ENCODE measurements around the gene GRK5.
"Not testable (repeated sequence)": the region's sequence is repeated elsewhere in the genome, so short reads cannot be mapped to it uniquely, and the experiment has no call there.

Gene GRK5

DNA sequence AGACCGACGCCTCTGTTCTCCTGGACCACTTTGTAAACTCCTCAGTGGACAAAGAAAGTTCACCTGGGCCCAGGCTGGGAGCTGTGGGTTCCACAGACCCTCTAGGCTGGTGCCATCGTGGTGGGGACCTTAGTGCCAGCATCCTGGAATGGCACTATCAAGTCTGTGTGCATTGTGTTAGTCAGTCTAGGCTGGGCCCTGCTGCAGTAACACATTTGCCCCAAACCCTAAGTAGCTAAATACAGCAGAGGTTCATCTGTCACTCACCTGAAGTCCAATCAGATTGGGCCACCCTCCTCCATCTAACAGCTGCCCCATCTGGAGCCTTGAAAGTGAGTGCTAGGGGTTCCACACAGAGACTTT lies 224.4 kb downstream of the GRK5 start:
- Histone ChIP-seq H3K4me3 (ENCODE audit: low read length) (no peak overlapping the region), H3K36me3 (replicated peaks; ENCODE audit: insufficient read depth, low read length) (peaks cover 4% of the 10 kb centered on the region; the same call in 1 of the 2 replicates), H2AFZ (ENCODE audit: low read length) (no peak overlapping the region), H3K27ac (ENCODE audit: low read length) (no peak overlapping the region), H3K9ac (ENCODE audit: low read length) (no peak overlapping the region), H3K27me3 (replicated peaks; ENCODE audit: insufficient read depth, low read length) (no peaks in the 10 kb centered on the region), H3K4me2 (ENCODE audit: low read depth, low read length) (no peak overlapping the region), H4K20me1 (ENCODE audit: insufficient read depth, low read length) (no peaks in the 10 kb centered on the region), H3F3A (ENCODE audit: insufficient read depth, low read length) (no peaks in the 10 kb centered on the region), H3K4me1 (ENCODE audit: low read length) (no peaks in the 10 kb centered on the region), H3K9me2 (replicated peaks; ENCODE audit: insufficient read depth, low read length) (no peaks in the 10 kb centered on the region), H3K9me3 (replicated peaks; ENCODE audit: insufficient read depth, low read length) (no peaks in the 10 kb centered on the region), H3K79me2 (ENCODE audit: low read length) (no peaks in the 10 kb centered on the region)
- TF ChIP-seq EZH2 (optimal IDR thresholded peaks at IDR 0.05; ENCODE audit: low read depth, low read length), result no peak
- TF ChIP-seq, protein P1, sequence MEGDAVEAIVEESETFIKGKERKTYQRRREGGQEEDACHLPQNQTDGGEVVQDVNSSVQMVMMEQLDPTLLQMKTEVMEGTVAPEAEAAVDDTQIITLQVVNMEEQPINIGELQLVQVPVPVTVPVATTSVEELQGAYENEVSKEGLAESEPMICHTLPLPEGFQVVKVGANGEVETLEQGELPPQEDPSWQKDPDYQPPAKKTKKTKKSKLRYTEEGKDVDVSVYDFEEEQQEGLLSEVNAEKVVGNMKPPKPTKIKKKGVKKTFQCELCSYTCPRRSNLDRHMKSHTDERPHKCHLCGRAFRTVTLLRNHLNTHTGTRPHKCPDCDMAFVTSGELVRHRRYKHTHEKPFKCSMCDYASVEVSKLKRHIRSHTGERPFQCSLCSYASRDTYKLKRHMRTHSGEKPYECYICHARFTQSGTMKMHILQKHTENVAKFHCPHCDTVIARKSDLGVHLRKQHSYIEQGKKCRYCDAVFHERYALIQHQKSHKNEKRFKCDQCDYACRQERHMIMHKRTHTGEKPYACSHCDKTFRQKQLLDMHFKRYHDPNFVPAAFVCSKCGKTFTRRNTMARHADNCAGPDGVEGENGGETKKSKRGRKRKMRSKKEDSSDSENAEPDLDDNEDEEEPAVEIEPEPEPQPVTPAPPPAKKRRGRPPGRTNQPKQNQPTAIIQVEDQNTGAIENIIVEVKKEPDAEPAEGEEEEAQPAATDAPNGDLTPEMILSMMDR (IDR thresholded peaks at IDR 0.05; ENCODE audit: low read length), result no peak
- DNase-seq, result no peak

DNA sequence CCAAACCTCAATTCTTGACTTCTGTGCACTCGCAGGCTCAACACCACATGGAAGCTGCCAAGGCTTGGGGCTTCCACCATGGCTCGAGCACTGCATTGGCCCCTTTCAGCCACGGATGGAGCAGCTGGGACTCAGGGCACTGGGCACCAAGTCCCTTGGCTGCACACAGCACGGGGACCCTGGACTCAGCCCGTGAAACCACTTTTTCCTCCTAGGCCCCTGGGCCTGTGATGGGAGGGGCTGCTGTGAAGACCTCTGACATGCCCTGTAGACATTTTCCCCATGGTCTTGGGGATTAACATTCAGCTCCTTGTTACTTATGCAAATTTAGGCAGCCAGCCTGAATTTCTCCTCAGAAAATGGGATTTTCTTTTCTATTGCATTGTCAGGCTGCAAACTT lies 227.6 kb downstream of the GRK5 start:
- H3K9me3 ChIP-seq (replicated peaks; ENCODE audit: insufficient read depth, low read length); H3K9me2 ChIP-seq (replicated peaks; ENCODE audit: insufficient read depth, low read length); H3K9ac ChIP-seq (ENCODE audit: low read length); H3K27me3 ChIP-seq (replicated peaks; ENCODE audit: insufficient read depth, low read length); H3K36me3 ChIP-seq (replicated peaks; ENCODE audit: insufficient read depth, low read length); H4K20me1 ChIP-seq (ENCODE audit: insufficient read depth, low read length); H3K79me2 ChIP-seq (ENCODE audit: low read length); H3F3A ChIP-seq (ENCODE audit: insufficient read depth, low read length); H3K27ac ChIP-seq (ENCODE audit: low read length); H3K4me1 ChIP-seq (ENCODE audit: low read length); H3K4me2 ChIP-seq (ENCODE audit: low read depth, low read length); H3K4me3 ChIP-seq (ENCODE audit: low read length); DNase-seq; H2AFZ ChIP-seq (ENCODE audit: low read length): not testable (repeated sequence)

DNA sequence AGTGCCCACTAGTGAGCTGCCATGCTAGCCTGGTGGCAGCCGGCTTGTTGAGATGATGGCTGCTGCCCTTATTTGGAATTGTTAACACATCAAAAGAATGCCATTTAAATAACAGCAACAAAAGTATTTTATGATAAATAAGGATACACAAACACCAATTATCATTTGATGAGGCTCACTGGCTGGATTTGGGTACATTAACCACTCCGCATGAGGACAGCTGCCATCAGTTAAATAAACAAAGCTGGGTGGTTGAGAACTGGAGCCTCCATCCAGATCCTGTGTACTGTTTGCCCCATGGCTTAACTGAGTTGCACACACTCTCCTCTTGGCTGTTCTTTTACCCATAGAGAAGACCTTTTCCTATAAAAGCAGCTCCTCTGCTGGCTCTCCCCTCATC lies 231.3 kb downstream of the GRK5 start:
- Histone ChIP-seq H3K79me2 (ENCODE audit: low read length) (no peaks in the 10 kb centered on the region), H3K4me1 (ENCODE audit: low read length) (no peaks in the 10 kb centered on the region), H3K9ac (ENCODE audit: low read length) (no peak overlapping the region), H3K27me3 (replicated peaks; ENCODE audit: insufficient read depth, low read length) (no peaks in the 10 kb centered on the region), H3K9me3 (replicated peaks; ENCODE audit: insufficient read depth, low read length) (no peaks in the 10 kb centered on the region), H4K20me1 (ENCODE audit: insufficient read depth, low read length) (no peaks in the 10 kb centered on the region), H3K27ac (ENCODE audit: low read length) (no peak overlapping the region), H3F3A (ENCODE audit: insufficient read depth, low read length) (no peaks in the 10 kb centered on the region), H3K9me2 (replicated peaks; ENCODE audit: insufficient read depth, low read length) (no peaks in the 10 kb centered on the region), H3K36me3 (replicated peaks; ENCODE audit: insufficient read depth, low read length) (no peaks in the 10 kb centered on the region), H2AFZ (ENCODE audit: low read length) (no peak overlapping the region), H3K4me3 (ENCODE audit: low read length) (no peak overlapping the region), H3K4me2 (ENCODE audit: low read depth, low read length) (no peak overlapping the region)
- DNase-seq, result no peak
- TF ChIP-seq EZH2 (optimal IDR thresholded peaks at IDR 0.05; ENCODE audit: low read depth, low read length), result no peak
- no peak for TF ChIP-seq EZH2phosphoT487 (IDR thresholded peaks at IDR 0.05; ENCODE audit: low read length)
- TF ChIP-seq, protein P1 (IDR thresholded peaks at IDR 0.05; ENCODE audit: low read length), result no peak

DNA sequence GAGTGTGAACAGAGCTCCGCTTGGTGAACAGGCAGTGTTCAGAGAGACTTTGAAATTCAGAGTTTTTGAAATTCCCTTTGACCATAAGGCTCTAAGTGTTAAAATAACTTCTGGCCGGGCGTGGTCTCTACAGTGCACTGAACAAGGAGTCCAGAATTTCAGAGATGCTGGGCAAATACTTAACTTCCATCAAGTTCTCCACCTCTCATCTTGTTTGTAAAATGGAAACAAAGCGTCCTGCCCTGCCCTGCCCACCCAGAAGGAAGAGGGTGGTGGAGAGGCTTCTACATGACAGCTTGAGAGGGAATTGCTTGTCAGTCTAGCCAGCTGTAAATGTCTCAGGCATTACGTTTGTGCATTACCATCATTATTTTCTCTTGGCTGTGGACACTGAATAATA lies 232.6 kb downstream of the GRK5 start:
- Histone ChIP-seq H3K4me1 (ENCODE audit: low read length) (no peaks in the 10 kb centered on the region), H3F3A (ENCODE audit: insufficient read depth, low read length) (no peaks in the 10 kb centered on the region), H3K4me2 (ENCODE audit: low read depth, low read length) (no peak overlapping the region), H2AFZ (ENCODE audit: low read length) (no peak overlapping the region), H3K79me2 (ENCODE audit: low read length) (no peaks in the 10 kb centered on the region), H3K9me2 (replicated peaks; ENCODE audit: insufficient read depth, low read length) (no peaks in the 10 kb centered on the region), H3K27me3 (replicated peaks; ENCODE audit: insufficient read depth, low read length) (no peaks in the 10 kb centered on the region), H3K9me3 (replicated peaks; ENCODE audit: insufficient read depth, low read length) (no peaks in the 10 kb centered on the region), H4K20me1 (ENCODE audit: insufficient read depth, low read length) (peaks cover 2% of the 10 kb centered on the region; the same call in 1 of the 2 replicates), H3K27ac (ENCODE audit: low read length) (no peak overlapping the region), H3K4me3 (ENCODE audit: low read length) (no peak overlapping the region), H3K9ac (ENCODE audit: low read length) (no peak overlapping the region), H3K36me3 (replicated peaks; ENCODE audit: insufficient read depth, low read length) (no peaks in the 10 kb centered on the region)
- DNase-seq, result no peak
- TF ChIP-seq EZH2phosphoT487 (IDR thresholded peaks at IDR 0.05; ENCODE audit: low read length), result no peak
- TF ChIP-seq, protein P1 (IDR thresholded peaks at IDR 0.05; ENCODE audit: low read length), result no peak
- no peak for TF ChIP-seq EZH2 (optimal IDR thresholded peaks at IDR 0.05; ENCODE audit: low read depth, low read length)

Measured in MM.1S (cell line).